Activated B cell treated with CpG ODN at 0.5 μM for 24 hours (primary cell): ENCODE data around the gene DOLPP1. TPM values are rescaled to one million over a fixed set of nuclear protein-coding genes. Genes with fewer than 3 reads are reported as not detected.

Experiments used
- ATAC-seq: fragments of 200-7000 bp; cut with Tn5 transposase; one replicate; pipeline ENCODE4 v1.10.0; 2021; ENCODE audit warnings: low read depth, mild to moderate bottlenecking, moderate library complexity
- CTCF ChIA-PET: fragments of 350-600 bp; sonication (Branson Sonifier 250); formaldehyde crosslinking; loops from one replicate; lab custom pipeline; 2021; ENCODE audit warnings: antibody characterized with exemption; lab: Charles Lee
- POLR2A ChIA-PET: fragments of 350-600 bp; sonication (Branson Sonifier 250); formaldehyde crosslinking; loops from one replicate; lab custom pipeline; 2021; ENCODE audit warnings: antibody characterized with exemption; lab: Charles Lee
- DNase-seq: peaks from one replicate; pipeline ENCODE4 v3.0.0; 2022
- H3K27ac Mint-ChIP-seq: one replicate; pipeline ENCODE4 v1.8.0; 2020; ENCODE audit warnings: mixed read lengths
- H3K27me3 Mint-ChIP-seq: one replicate; pipeline ENCODE4 v1.8.0; 2021; ENCODE audit warnings: mixed read lengths
- H3K36me3 Mint-ChIP-seq: one replicate; pipeline ENCODE4 v1.8.0; 2021; ENCODE audit warnings: low read depth, mixed read lengths
- H3K4me1 Mint-ChIP-seq: one replicate; pipeline ENCODE4 v1.8.0; 2021; ENCODE audit warnings: mixed read lengths
- H3K4me3 Mint-ChIP-seq: one replicate; pipeline ENCODE4 v1.8.0; 2020; ENCODE audit warnings: mild to moderate bottlenecking, mixed read lengths
- H3K9me3 Mint-ChIP-seq: one replicate; pipeline ENCODE4 v1.8.0; 2020; ENCODE audit warnings: mixed read lengths
- intact Hi-C: fragments of 100-400 bp; cut with micrococcal nuclease; formaldehyde crosslinking; loops from one replicate; pipeline ENCODE4 v1.15.1; 2024
- total RNA-seq: library from RNA; stranded (reverse); gene quantifications from 2 replicates; pipeline ENCODE4 v1.2.3, GENCODE V29; 2022
- TF ChIP-seq, protein P1 (sequence below): fragments of 200-600 bp; IDR thresholded peaks from one replicate; pipeline ENCODE4 v1.8.0; 2022; ENCODE audit warnings: antibody characterized with exemption, mild to moderate bottlenecking

Gene DOLPP1
- total RNA-seq, 1 donor from 2014 or later = 10.9 TPM

- no peak for DNase-seq
- intact Hi-C loops = no loop called here
- Mint-ChIP-seq H3K27ac (no peak overlapping the region), H3K9me3 (no peaks in the 10 kb centered on the region), H3K4me1 (peaks cover 21% of the 10 kb centered on the region), H3K4me3 (no peak overlapping the region), H3K36me3 (peaks cover 3% of the 10 kb centered on the region), H3K27me3 (no peaks in the 10 kb centered on the region)
- ATAC-seq = no peak
- ChIA-PET CTCF (no interaction called here), POLR2A (no interaction called here)
- TF ChIP-seq, protein P1, sequence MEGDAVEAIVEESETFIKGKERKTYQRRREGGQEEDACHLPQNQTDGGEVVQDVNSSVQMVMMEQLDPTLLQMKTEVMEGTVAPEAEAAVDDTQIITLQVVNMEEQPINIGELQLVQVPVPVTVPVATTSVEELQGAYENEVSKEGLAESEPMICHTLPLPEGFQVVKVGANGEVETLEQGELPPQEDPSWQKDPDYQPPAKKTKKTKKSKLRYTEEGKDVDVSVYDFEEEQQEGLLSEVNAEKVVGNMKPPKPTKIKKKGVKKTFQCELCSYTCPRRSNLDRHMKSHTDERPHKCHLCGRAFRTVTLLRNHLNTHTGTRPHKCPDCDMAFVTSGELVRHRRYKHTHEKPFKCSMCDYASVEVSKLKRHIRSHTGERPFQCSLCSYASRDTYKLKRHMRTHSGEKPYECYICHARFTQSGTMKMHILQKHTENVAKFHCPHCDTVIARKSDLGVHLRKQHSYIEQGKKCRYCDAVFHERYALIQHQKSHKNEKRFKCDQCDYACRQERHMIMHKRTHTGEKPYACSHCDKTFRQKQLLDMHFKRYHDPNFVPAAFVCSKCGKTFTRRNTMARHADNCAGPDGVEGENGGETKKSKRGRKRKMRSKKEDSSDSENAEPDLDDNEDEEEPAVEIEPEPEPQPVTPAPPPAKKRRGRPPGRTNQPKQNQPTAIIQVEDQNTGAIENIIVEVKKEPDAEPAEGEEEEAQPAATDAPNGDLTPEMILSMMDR = no peak
Observed at GRCh38 chr9:129076640-129077037, 4.3 kb upstream of the DOLPP1 start.

GRCh38 chr9:129077236-129077635, 3.7 kb upstream of the DOLPP1 start:
- DNase-seq (no peak), ATAC-seq (no peak)
- intact Hi-C loops = no loop called here
- POLR2A ChIA-PET = no interaction called here
- TF ChIP-seq, protein P1 = no peak
- peaks cover 3% of the 10 kb centered on the region for H3K36me3 Mint-ChIP-seq
- CTCF ChIA-PET = no interaction called here
- no peak overlapping the region for H3K4me3 Mint-ChIP-seq
- H3K27me3 Mint-ChIP-seq = no peaks in the 10 kb centered on the region
- no peak overlapping the region for H3K27ac Mint-ChIP-seq
- H3K4me1 Mint-ChIP-seq = peaks cover 23% of the 10 kb centered on the region
- H3K9me3 Mint-ChIP-seq = no peaks in the 10 kb centered on the region

DNA sequence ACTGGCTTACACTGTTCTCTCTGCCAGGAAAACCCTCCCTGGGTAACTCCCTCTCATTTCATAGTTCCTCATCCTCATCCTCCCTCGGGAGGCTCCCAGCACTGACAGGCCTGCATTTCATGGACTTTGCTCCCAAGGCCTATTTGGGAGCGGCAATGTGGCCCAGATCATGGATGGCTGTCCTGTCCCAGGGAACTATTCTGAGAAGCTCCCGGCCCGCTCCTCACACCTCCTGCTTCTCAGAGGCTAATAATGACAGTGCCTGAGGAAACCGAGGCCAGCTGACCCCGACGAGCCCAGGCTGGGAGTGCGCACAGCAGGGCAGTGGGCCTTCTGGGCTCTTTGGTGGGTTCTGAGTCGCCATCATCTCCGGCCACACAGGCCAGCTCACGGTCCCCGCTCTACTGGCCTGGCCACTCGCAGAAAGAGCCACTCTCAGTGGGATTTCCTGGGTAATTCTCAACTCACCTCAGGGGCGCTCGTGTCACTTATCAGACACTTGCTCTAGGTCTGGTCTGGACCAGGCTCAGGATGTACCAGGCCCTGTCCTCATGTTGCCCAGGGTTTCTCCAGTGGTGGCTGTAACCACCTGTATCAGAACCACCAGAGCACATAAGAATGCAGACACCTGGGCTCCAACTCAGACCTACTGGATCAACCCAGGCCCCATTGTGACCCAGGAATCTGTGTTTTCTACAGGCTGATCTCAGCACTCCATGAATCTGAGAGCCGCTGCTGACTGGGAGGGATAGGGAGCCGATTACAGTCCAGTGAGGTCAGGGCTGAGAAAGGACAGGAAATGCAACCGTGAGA, 2.0 kb upstream of the DOLPP1 start:
- Mint-ChIP-seq H3K9me3 (no peaks in the 10 kb centered on the region), H3K36me3 (peaks cover 4% of the 10 kb centered on the region), H3K27ac (no peak overlapping the region), H3K4me3 (peak overlapping the region; percentile 38), H3K4me1 (peaks cover 29% of the 10 kb centered on the region), H3K27me3 (no peaks in the 10 kb centered on the region)
- ChIA-PET CTCF (no interaction called here), POLR2A (interaction anchor here (2.9 kb wide), 1 partner anchor 9 kb away, joined by 21 read pairs; no protein-coding TSS in a partner anchor)
- TF ChIP-seq, protein P1 = no peak
- no peak for ATAC-seq
- no peak for DNase-seq
- intact Hi-C loops = no loop called here

GRCh38 chr9:129079829-129080228, 1.1 kb upstream of the DOLPP1 start:
- peaks cover 29% of the 10 kb centered on the region for H3K4me1 Mint-ChIP-seq
- TF ChIP-seq, protein P1 = no peak
- H3K9me3 Mint-ChIP-seq = no peaks in the 10 kb centered on the region
- H3K27ac Mint-ChIP-seq = no peak overlapping the region
- H3K27me3 Mint-ChIP-seq = no peaks in the 10 kb centered on the region
- ChIA-PET POLR2A (interaction anchor here (0.6 to 2.9 kb wide), 5 partner anchors 10 to 438 kb away, joined by 3 to 27 read pairs (median 12); partner anchors contain the start of genes CRAT, ENDOG and PTPA), CTCF (interaction anchor here (1.1 kb wide), 1 partner anchor 531 kb away, joined by 3 read pairs; no protein-coding TSS in a partner anchor)
- DNase-seq (no peak), ATAC-seq (no peak)
- H3K36me3 Mint-ChIP-seq = peaks cover 5% of the 10 kb centered on the region
- peak overlapping the region; percentile 87 for H3K4me3 Mint-ChIP-seq
- intact Hi-C loops = loop anchor here (2.0 kb wide), 1 partner anchor 951 kb away; no protein-coding TSS in a partner anchor

DNA sequence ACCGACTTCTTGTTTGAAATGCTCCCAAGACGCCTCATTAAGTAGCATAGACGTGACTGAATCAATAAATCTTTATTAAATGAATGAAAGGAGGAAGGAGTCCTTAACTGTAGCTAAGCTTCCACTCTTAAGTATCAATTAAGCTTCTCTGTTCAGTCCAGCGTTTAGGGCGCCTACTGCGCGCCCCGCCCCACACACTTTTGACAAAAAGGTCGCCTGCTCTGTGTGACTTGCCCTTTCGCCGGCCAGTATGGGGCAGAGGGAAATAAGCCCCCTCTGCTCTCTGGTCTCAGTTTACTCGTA, 662 bp upstream of the DOLPP1 start:
- H3K4me1 Mint-ChIP-seq = peaks cover 29% of the 10 kb centered on the region
- peak overlapping the region; percentile 76 for H3K27ac Mint-ChIP-seq
- H3K9me3 Mint-ChIP-seq = no peaks in the 10 kb centered on the region
- no peaks in the 10 kb centered on the region for H3K27me3 Mint-ChIP-seq
- no peak for DNase-seq
- peaks cover 8% of the 10 kb centered on the region for H3K36me3 Mint-ChIP-seq
- intact Hi-C loops = loop anchor here (2.0 kb wide), 1 partner anchor 951 kb away; no protein-coding TSS in a partner anchor
- ChIA-PET POLR2A (interaction anchor here (0.6 to 2.9 kb wide), 10 partner anchors 11 to 1630 kb away, joined by 3 to 27 read pairs (median 7); partner anchors contain the start of genes CRAT, ENDOG, MIGA2 and PTPA), CTCF (interaction anchor here (0.7 to 1.1 kb wide), 2 partner anchors 51 to 531 kb away, joined by 3 read pairs; no protein-coding TSS in a partner anchor)
- TF ChIP-seq, protein P1 = no peak
- ATAC-seq = no peak
- H3K4me3 Mint-ChIP-seq = peak overlapping the region; percentile 87
